SH-SY5Y (cell line): ENCODE data around the gene GRIN2A.

Source experiments
- GATA2 ChIP-seq: IDR thresholded peaks from 2 replicates; pipeline ENCODE4 v1.6.1; 2011; ENCODE audit warnings: mild to moderate bottlenecking, low read depth, low read length
- GATA3 ChIP-seq: IDR thresholded peaks from 2 replicates; pipeline ENCODE4 v1.6.1; 2011; ENCODE audit warnings: low read depth, mild to moderate bottlenecking, low read length, moderate library complexity

- TF ChIP-seq GATA2 (no peak), GATA3 (no peak)
Observed at GRCh38 chr16:9708972-9709620, 473.1 kb downstream of the GRIN2A start.
